ENCODE measurements around the gene C1QTNF9. TPM values are rescaled to one million over a fixed set of nuclear protein-coding genes. Genes with fewer than 3 reads are reported as not detected.

C1QTNF9 gene
- total RNA-seq, 1 donor from 2014 or later, result not detected

GRCh38 chr13:24301911-24302310 is 7.5 kb upstream of the C1QTNF9 start:
- H3K36me3 Mint-ChIP-seq, result peaks cover 2% of the 10 kb centered on the region
- no peak for DNase-seq (ENCODE audit: low spot score in 2 of 2, unreplicated experiment in 2 of 2)
- no peak overlapping the region for H3K27ac Mint-ChIP-seq
- H3K4me1 Mint-ChIP-seq, result peaks cover 4% of the 10 kb centered on the region
- H3K4me3 Mint-ChIP-seq, result no peak overlapping the region
- H3K27me3 Mint-ChIP-seq (ENCODE audit: low read depth), result no peaks in the 10 kb centered on the region
- TF ChIP-seq CTCF (IDR thresholded peaks at IDR 0.05; ENCODE audit: unreplicated experiment), result no peak
- H3K9me3 Mint-ChIP-seq, result no peaks in the 10 kb centered on the region

DNA sequence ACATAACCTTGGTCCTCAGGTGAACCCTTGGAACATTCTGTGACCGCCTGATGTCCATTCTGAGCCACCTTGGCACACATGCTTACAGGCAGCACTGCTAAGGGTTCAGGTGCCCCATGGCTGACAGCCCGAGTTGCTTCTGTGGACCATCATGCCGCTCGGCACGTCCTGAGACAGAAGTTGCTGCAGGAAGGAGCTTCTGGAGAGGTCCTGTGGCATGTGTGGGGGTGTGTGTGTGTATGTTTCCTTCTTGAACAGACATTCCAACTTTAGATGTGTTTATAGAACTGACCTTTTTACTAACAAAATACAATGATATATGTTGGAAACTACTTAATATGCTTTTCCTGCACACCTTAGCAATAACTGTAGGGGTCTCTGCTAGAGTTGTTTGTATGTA is 4.8 kb upstream of the C1QTNF9 start:
- no peak overlapping the region for H3K27ac Mint-ChIP-seq
- no peaks in the 10 kb centered on the region for H3K27me3 Mint-ChIP-seq (ENCODE audit: low read depth)
- no peaks in the 10 kb centered on the region for H3K9me3 Mint-ChIP-seq

DNA sequence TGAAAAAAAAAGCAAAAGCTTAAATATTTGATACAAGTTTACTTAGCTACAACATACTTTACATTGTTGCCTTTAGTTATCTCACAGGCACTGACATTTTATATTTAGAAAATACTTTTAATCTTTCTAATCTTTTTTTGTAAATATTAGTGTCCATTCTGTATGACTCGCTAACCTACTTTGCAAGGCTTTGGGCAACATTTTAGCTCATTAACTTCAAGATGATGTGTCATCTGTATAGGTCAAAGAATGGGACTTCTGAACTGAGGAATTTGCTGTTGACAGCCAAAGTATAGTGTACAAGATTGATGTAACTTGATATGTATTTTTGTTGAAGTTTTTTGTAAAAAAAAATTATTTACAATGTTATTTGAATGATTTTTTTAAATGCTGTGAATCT is 2.7 kb upstream of the C1QTNF9 start:
- DNase-seq (ENCODE audit: low spot score in 2 of 2, unreplicated experiment in 2 of 2), result no peak

More for the DNA sequence above, 4.8 kb upstream of the C1QTNF9 start:
- DNase-seq (ENCODE audit: low spot score in 2 of 2, unreplicated experiment in 2 of 2), result no peak
- Mint-ChIP-seq H3K4me3 (no peak overlapping the region), H3K4me1 (peaks cover 4% of the 10 kb centered on the region), H3K36me3 (no peaks in the 10 kb centered on the region)
- no peak for TF ChIP-seq CTCF (IDR thresholded peaks at IDR 0.05; ENCODE audit: unreplicated experiment)

DNA sequence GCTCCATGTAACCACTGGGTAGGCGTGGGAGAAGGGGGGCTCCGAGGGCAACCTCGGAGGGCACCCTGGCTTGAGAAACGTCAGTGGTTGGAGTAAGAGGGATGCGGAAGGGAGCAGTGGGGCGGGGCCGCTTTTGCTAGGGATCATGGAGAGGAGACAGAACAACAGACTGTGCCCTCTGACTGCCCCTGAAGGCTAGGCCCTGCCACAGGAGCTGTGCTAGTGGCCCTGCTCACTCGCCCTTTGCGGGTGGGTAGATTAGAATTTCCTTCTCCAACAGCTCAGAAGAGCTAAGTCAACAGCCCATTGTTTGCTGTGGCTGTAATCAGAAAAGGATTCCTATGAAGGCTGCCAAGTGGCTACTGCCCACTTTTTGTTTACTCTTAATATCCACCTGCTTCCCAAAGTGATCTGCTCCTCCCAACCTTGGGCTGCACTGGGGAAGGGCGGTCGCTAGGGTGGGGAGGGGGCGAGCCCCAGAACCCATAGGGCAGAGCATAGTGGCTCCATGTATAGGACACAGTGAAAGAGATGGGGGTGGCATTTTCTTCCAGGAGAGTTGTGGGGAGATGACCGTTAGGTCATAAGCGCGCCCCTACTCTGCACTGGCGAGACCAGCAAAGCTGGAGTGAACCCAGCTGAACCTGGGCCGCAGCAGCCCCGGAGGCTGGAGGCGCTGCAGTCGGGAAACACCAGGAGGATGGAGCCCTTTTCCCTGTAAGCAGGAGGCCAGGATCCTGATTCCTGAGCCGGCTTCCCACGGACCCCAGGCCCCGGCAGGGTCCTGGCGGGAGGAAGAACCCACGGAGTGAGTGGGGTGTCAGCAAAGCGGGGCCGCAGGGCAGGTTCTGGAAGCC is 1.9 kb upstream of the C1QTNF9 start:
- H3K36me3 Mint-ChIP-seq, result no peaks in the 10 kb centered on the region
- peaks cover 4% of the 10 kb centered on the region for H3K4me1 Mint-ChIP-seq
- H3K4me3 Mint-ChIP-seq, result no peak overlapping the region

More for the DNA sequence above, 2.7 kb upstream of the C1QTNF9 start:
- no peak overlapping the region for H3K27ac Mint-ChIP-seq
- peaks cover 4% of the 10 kb centered on the region for H3K4me1 Mint-ChIP-seq
- TF ChIP-seq CTCF (IDR thresholded peaks at IDR 0.05; ENCODE audit: unreplicated experiment), result no peak
- H3K27me3 Mint-ChIP-seq (ENCODE audit: low read depth), result no peaks in the 10 kb centered on the region
- H3K36me3 Mint-ChIP-seq, result no peaks in the 10 kb centered on the region
- H3K9me3 Mint-ChIP-seq, result no peaks in the 10 kb centered on the region
- no peak overlapping the region for H3K4me3 Mint-ChIP-seq

DNA sequence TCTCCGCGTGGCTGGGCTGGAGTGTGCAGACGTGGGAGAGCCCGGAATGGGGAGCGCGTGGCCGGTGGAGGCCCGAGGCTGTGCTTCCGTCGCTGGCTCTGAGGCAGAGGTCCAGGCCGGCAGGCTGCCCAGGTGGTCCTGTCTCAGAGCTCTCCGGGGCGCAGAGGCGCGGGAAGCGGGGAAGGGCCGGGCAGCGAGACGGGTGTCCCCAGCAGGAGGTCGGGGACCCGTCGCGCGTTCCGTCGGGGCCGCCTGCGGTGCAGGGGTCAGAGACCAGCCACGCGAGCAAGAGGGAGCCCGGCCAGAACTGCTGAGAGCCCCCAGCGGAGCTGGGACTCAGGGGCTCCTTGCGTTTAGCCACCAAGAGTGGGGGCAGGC is 1.3 kb upstream of the C1QTNF9 start:
- Mint-ChIP-seq H3K27me3 (ENCODE audit: low read depth) (no peaks in the 10 kb centered on the region), H3K9me3 (no peaks in the 10 kb centered on the region), H3K27ac (no peak overlapping the region), H3K36me3 (no peaks in the 10 kb centered on the region), H3K4me3 (no peak overlapping the region), H3K4me1 (peaks cover 4% of the 10 kb centered on the region)
- no peak for TF ChIP-seq CTCF (IDR thresholded peaks at IDR 0.05; ENCODE audit: unreplicated experiment)
- no peak for DNase-seq (ENCODE audit: low spot score in 2 of 2, unreplicated experiment in 2 of 2)

More for the DNA sequence above, 1.9 kb upstream of the C1QTNF9 start:
- DNase-seq (ENCODE audit: low spot score in 2 of 2, unreplicated experiment in 2 of 2), result no peak
- Mint-ChIP-seq H3K27me3 (ENCODE audit: low read depth) (no peaks in the 10 kb centered on the region), H3K27ac (no peak overlapping the region), H3K9me3 (no peaks in the 10 kb centered on the region)
- TF ChIP-seq CTCF (IDR thresholded peaks at IDR 0.05; ENCODE audit: unreplicated experiment), result no peak

Data from mesothelial cell of epicardium (in vitro differentiated cells).